NT2/D1 (cell line): ENCODE results near the gene LTB4R.
"Not testable (repeated sequence)": the region's sequence is repeated elsewhere in the genome, so short reads cannot be mapped to it uniquely, and the experiment has no call there.

ENCODE experiments used
- DNase-seq: peaks from one replicate; pipeline ENCODE4 v3.0.0-alpha.2; 2011; ENCODE audit warnings: low read depth, low spot score
- H3K27me3 ChIP-seq: 2 replicates; pipeline ENCODE4 v1.6.0; 2011; ENCODE audit warnings: mild to moderate bottlenecking; ENCODE audit not compliant: insufficient read length, insufficient read depth
- H3K36me3 ChIP-seq: 2 replicates; pipeline ENCODE4 v1.6.1; 2011; ENCODE audit warnings: mild to moderate bottlenecking, low read length, mixed read lengths; ENCODE audit not compliant: insufficient read depth, insufficient read length
- H3K4me1 ChIP-seq: 2 replicates; pipeline ENCODE4 v1.5.1; 2011; ENCODE audit not compliant: insufficient read depth, insufficient read length
- H3K4me3 ChIP-seq: 2 replicates; pipeline ENCODE4 v1.5.1; 2011; ENCODE audit warnings: low read depth; ENCODE audit not compliant: insufficient read length
- H3K9ac ChIP-seq: 2 replicates; pipeline ENCODE4 v1.6.0; 2011; ENCODE audit warnings: low read depth; ENCODE audit not compliant: insufficient read length
- H3K9me3 ChIP-seq: 2 replicates; pipeline ENCODE4 v1.5.1; 2011; ENCODE audit warnings: mild to moderate bottlenecking, low read length; ENCODE audit not compliant: insufficient read depth
- SUZ12 ChIP-seq: IDR thresholded peaks from 2 replicates; pipeline ENCODE4 v1.6.1; 2011; ENCODE audit not compliant: insufficient read length, insufficient read depth; ENCODE audit errors: extremely low read depth
- YY1 ChIP-seq: IDR thresholded peaks from 2 replicates; pipeline ENCODE4 v1.6.1; 2011; ENCODE audit not compliant: insufficient read length, insufficient read depth
- ZNF274 ChIP-seq: IDR thresholded peaks from 2 replicates; pipeline ENCODE4 v1.6.1; 2011; ENCODE audit warnings: mild to moderate bottlenecking, low read depth, low read length

The LTB4R gene

GRCh38 chr14:24347134-24347533, 35.8 kb downstream of the LTB4R start:
- Histone ChIP-seq H3K4me3 (no peak overlapping the region), H3K9me3 (no peaks in the 10 kb centered on the region), H3K9ac (no peak overlapping the region), H3K4me1 (peaks cover 7% of the 10 kb centered on the region), H3K27me3 (no peaks in the 10 kb centered on the region), H3K36me3 (no peaks in the 10 kb centered on the region)
- no peak for DNase-seq
- TF ChIP-seq YY1 (no peak), SUZ12 (no peak), ZNF274 (no peak)

DNA sequence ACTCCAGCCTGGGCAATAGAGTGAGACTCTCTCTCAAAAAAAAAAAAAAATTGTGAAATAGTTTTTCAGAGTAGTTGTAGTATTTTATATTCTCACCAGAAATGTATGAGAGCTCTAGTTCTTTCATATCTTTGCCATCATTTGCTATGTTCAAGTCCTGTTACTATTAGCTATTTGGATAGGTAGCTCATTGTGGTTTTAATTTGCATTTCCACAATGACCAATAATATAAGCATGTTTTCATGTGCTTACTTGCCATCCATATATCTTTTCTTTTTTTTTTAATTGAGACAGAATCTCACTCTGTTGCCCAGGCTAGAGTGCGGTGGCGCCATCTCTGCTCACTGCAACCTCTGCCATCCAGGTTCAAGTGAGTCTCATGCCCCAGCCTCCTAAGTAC, 36.9 kb downstream of the LTB4R start:
- peaks cover 7% of the 10 kb centered on the region for H3K4me1 ChIP-seq
- no peak overlapping the region for H3K4me3 ChIP-seq
- no peaks in the 10 kb centered on the region for H3K36me3 ChIP-seq
- H3K9me3 ChIP-seq: no peaks in the 10 kb centered on the region
- no peaks in the 10 kb centered on the region for H3K27me3 ChIP-seq
- no peak for DNase-seq
- no peak overlapping the region for H3K9ac ChIP-seq
- TF ChIP-seq YY1 (no peak), ZNF274 (no peak), SUZ12 (no peak)

GRCh38 chr14:24349742-24350141, 38.4 kb downstream of the LTB4R start:
- Histone ChIP-seq H3K36me3 (no peaks in the 10 kb centered on the region), H3K4me3 (no peak overlapping the region), H3K9ac (no peak overlapping the region), H3K27me3 (no peaks in the 10 kb centered on the region), H3K9me3 (no peaks in the 10 kb centered on the region), H3K4me1 (peaks cover 7% of the 10 kb centered on the region)
- no peak for TF ChIP-seq ZNF274
- no peak for TF ChIP-seq SUZ12
- TF ChIP-seq YY1: no peak
- DNase-seq: no peak

DNA sequence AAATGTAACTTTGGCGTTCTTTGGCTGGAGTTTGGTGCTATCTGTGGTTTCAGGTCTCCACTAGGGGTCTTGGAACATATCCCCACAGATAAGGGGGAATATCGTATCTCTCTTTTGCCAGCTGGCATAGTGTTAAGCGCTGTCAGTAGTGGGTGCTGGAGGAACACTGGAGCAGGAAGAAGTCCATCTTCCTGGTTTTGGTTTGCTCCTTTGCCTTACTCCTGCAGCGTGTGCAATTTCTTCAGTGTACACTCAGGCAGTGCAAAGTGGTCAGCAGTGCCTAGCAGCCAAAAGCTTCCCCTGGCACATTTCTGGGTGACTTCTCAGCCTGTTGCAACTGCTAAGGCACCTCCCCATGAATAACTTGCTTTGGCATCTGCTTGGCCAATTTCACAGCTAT, 40.2 kb downstream of the LTB4R start:
- no peak for DNase-seq
- no peaks in the 10 kb centered on the region for H3K27me3 ChIP-seq
- H3K36me3 ChIP-seq: no peaks in the 10 kb centered on the region
- no peaks in the 10 kb centered on the region for H3K9me3 ChIP-seq
- no peak overlapping the region for H3K4me3 ChIP-seq
- TF ChIP-seq ZNF274: no peak
- no peak for TF ChIP-seq YY1
- TF ChIP-seq SUZ12: no peak
- no peak overlapping the region for H3K9ac ChIP-seq
- peaks cover 7% of the 10 kb centered on the region for H3K4me1 ChIP-seq

DNA sequence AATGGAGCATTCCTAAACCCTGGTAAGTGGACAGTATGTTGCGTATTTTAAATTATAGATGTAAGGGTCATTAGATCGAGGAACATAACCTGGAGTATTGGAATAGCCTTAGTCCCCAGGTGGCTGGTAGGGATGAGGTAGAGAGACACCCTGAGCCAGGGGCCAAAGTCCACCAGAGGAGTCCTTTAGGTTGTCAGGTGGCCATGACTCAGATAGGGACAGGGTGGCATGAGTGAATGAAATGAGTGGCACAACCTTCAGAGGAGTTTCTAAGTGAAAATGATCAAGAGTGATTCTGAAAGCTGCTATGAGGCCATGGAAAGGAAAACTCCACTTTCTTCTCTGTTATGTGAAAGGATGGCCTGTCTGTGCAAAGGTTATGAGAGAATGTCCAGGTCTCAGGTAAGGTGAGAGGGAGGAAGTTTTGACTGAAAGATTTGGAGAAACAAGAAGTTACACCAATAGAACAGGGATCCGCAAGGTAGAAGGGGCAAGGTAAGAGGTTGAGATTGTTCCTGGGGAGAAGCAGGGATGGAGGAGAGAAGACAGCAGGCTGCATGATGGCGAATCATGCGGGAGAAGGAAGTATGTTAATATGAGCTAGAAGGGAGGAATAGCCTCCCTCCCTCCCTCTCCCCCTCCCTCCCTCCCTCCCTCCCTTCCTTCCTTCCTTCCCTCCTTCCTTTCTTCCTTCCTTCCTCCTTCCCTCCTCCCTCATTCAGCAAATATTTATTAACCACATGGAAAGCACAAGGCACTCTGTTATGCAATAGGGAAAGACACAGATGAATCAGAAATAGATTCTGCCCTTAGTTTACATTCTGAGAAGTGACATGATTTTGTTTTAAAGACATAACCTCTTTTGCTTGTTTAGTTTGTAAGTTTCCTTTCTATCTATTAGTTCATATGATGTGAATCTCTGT, 42.5 kb downstream of the LTB4R start:
- H3K27me3 ChIP-seq: no peaks in the 10 kb centered on the region
- H3K9me3 ChIP-seq: no peaks in the 10 kb centered on the region
- H3K4me3 ChIP-seq: no peak overlapping the region
- H3K36me3 ChIP-seq: no peaks in the 10 kb centered on the region
- no peak overlapping the region for H3K9ac ChIP-seq
- TF ChIP-seq YY1 (no peak), SUZ12 (no peak), ZNF274 (no peak)
- peaks cover 2% of the 10 kb centered on the region for H3K4me1 ChIP-seq
- DNase-seq: no peak

DNA sequence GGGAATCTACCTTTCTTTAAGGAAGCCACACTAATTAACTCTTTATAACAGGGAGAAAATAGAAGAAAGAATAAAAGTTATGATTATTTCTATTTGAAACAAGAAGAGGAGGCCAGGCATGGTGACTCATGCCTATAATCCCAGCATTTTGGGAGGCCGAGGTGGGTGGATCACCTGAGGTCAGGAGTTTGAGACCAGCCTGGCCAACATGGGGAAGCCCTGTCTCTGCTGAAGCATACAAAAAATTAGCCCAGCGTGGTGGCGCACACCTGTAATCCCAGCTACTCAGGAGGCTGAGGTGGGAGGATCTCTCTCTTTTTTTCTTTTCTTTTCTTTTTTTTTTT, 43.2 kb downstream of the LTB4R start:
- not testable (repeated sequence) for DNase-seq, H3K36me3 ChIP-seq, H3K9ac ChIP-seq, H3K27me3 ChIP-seq, H3K4me3 ChIP-seq, H3K9me3 ChIP-seq, H3K4me1 ChIP-seq

GRCh38 chr14:24355009-24355408, 43.7 kb downstream of the LTB4R start:
- Histone ChIP-seq H3K27me3 (no peaks in the 10 kb centered on the region), H3K9me3 (no peaks in the 10 kb centered on the region), H3K4me3 (no peak overlapping the region), H3K9ac (no peak overlapping the region), H3K4me1 (peaks cover 2% of the 10 kb centered on the region), H3K36me3 (no peaks in the 10 kb centered on the region)
- no peak for TF ChIP-seq YY1
- TF ChIP-seq ZNF274: no peak
- TF ChIP-seq SUZ12: no peak
- no peak for DNase-seq
